ENCODE data around the gene RPL32.

The RPL32 gene

DNA sequence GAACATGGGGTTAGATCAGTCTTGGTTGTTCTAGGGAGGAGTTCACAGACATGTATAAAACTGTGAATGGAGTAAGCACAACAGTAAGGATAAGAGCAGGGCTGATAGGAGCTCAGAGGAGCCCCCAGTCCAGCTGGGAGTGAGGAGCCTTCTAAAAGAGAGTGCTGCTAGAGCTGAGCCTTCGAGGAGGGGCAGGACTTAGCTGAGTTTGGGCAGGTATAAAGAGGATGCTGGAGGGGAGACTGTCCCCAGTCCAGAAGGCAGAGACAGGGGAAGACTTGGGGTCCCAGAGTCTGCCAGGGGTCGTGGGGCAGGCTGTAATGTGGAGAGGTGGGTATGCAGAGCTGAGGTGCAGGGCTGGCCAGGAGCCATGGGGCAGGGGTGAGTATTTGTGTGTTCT lies 32.8 kb downstream of the RPL32 start:
- TF ChIP-seq, protein P1, sequence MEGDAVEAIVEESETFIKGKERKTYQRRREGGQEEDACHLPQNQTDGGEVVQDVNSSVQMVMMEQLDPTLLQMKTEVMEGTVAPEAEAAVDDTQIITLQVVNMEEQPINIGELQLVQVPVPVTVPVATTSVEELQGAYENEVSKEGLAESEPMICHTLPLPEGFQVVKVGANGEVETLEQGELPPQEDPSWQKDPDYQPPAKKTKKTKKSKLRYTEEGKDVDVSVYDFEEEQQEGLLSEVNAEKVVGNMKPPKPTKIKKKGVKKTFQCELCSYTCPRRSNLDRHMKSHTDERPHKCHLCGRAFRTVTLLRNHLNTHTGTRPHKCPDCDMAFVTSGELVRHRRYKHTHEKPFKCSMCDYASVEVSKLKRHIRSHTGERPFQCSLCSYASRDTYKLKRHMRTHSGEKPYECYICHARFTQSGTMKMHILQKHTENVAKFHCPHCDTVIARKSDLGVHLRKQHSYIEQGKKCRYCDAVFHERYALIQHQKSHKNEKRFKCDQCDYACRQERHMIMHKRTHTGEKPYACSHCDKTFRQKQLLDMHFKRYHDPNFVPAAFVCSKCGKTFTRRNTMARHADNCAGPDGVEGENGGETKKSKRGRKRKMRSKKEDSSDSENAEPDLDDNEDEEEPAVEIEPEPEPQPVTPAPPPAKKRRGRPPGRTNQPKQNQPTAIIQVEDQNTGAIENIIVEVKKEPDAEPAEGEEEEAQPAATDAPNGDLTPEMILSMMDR (IDR thresholded peaks at IDR 0.05; ENCODE audit: control extremely low read depth, extremely low read depth, low read depth, missing control alignments), result no peak
- ChIA-PET POLR2A (no interaction called here), CTCF (interaction anchor here (1.2 to 2.8 kb wide), 8 partner anchors 10 to 82 kb away, joined by 4 to 13 read pairs (median 8); partner anchors contain the start of gene CAND2)
- no peak for DNase-seq (ENCODE audit: extremely low spot score)

DNA sequence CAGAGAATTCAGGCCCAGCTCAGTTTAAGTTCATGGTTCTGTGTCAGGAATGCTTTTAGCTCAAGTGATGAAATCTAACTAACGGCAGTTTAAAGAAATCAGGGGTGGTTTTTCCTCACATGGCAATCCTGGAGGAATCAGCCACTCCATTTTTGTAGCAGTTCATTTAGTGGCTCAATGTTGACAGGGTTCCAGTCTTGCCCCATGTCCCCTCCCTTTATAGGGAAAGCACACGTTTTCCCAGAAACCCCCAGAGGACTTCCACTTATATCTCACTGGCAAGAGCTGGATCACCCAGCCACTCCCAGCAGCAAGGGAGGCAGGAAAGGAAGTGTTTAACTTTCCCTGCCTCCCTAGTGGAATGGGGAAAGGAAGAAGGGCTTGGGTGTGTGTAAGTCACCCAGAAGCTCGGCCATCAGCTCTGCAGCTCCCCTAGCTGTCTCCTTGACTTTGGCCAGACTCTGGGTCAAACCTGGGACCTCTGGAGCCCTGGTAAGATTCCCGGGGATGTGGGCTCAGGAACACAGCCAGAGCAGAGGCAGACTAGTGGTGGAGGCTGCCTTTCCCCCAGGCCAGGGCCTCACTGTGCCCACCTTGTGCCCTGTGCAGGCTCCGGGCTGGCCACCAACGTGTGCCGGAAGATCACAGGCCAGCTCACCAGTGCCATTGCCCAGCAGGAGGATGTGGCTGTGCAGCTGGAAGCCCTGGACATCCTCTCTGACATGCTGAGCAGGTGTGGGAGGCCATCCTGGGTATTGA lies 33.6 kb downstream of the RPL32 start:
- ChIA-PET CTCF (interaction anchor here (1.3 to 2.8 kb wide), 6 partner anchors 9 to 80 kb away, joined by 3 to 11 read pairs (median 6); no protein-coding TSS in a partner anchor), POLR2A (no interaction called here)
- no peak for DNase-seq (ENCODE audit: extremely low spot score)
- TF ChIP-seq, protein P1 (IDR thresholded peaks at IDR 0.05; ENCODE audit: control extremely low read depth, extremely low read depth, low read depth, missing control alignments), result no peak

DNA sequence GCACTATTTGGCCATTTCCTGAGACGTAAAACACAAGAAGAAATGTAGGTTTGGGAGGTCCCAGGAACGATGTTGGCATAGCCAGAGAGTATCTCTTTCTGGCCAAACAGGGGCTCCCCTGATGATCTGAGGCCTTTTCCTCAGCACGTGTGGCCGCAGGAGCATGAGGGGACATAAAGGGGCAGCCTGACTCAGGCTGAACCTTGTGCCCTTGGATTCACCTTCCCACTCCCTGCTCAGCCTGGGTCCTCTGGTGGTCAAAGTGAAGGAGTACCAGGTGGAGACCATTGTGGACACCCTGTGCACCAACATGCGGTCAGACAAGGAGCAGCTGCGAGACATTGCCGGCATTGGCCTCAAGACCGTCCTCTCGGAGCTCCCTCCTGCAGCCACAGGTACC lies 34.3 kb downstream of the RPL32 start:
- CTCF ChIA-PET, result interaction anchor here (1.3 to 2.7 kb wide), 4 partner anchors 8 to 35 kb away, joined by 3 to 11 read pairs (median 6); no protein-coding TSS in a partner anchor

DNA sequence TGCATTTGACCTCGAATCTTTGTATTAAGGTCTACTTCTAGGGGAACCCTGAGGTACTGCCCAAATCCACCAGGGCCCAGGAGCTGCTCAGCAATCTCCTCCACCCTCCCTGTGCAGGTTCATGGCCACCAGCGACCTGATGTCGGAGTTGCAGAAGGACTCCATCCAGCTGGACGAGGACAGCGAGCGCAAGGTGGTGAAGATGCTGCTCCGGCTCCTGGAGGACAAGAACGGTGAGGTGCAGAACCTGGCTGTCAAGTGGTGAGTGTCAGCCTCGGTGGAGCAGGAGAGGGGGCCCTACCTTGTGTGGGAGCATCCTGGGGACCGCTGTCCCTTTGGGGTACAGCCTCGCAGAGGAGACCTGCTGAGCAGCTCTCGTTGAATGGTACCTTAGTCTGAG lies 38.0 kb downstream of the RPL32 start:
- ChIA-PET CTCF (interaction anchor here (0.9 to 1.9 kb wide), 4 partner anchors 10 to 39 kb away, joined by 3 to 5 read pairs (median 4); no protein-coding TSS in a partner anchor), POLR2A (no interaction called here)
- TF ChIP-seq, protein P1 (IDR thresholded peaks at IDR 0.05; ENCODE audit: control extremely low read depth, extremely low read depth, low read depth, missing control alignments), result no peak
- DNase-seq (ENCODE audit: extremely low spot score), result no peak

More for the DNA sequence above, 34.3 kb downstream of the RPL32 start:
- TF ChIP-seq, protein P1 (IDR thresholded peaks at IDR 0.05; ENCODE audit: control extremely low read depth, extremely low read depth, low read depth, missing control alignments), result no peak
- DNase-seq (ENCODE audit: extremely low spot score), result no peak
- POLR2A ChIA-PET, result no interaction called here

DNA sequence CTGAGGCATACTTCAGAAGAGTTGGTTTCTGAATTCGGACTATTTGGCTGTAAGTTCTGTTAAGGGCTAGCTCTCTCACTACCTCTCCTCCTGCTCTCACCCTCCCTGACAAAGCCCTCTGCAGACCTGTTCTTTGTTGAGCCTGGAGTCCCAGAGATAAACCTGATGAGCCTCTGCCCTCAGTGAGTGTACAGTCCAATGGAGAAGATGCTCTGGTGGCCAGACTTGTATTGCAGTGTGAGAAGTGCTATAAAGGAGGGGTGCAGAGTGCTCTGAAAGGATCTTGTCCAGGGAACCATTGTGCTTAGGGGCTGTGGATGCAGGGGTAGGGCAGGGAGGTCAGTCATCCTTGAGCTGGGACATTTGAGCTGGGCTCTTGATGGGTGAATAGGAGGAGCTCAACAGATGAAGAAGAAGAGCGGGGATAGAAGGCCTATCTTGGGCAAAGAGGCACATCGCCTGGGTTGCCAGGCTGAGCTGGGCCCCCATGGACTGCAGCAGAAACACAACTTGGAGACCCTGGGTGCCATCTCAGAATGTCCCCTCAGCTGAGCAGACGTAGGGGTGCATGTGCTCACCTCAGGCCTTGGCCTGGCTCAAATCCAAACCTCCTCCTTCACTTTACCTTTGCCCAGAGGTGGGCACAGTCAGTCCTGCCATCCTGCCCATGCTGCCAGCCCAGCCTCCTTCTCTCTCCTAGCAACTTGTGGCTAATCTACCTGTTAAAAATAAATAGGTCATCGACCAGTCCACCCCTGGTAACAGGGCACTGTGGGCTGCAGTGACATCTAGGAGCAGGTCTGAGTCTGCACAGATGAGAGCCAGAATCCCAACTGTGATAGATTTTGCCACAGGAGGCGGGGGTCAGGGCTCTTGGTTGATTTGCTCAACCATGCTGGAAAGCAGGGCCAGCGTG lies 41.6 kb downstream of the RPL32 start:
- DNase-seq (ENCODE audit: extremely low spot score), result no peak
- POLR2A ChIA-PET, result interaction anchor here (0.5 to 1.1 kb wide), 2 partner anchors 10 to 151 kb away, joined by 3 read pairs; no protein-coding TSS in a partner anchor
- TF ChIP-seq, protein P1 (IDR thresholded peaks at IDR 0.05; ENCODE audit: control extremely low read depth, extremely low read depth, low read depth, missing control alignments), result no peak
- CTCF ChIA-PET, result interaction anchor here (0.8 to 5.0 kb wide), 10 partner anchors 8 to 92 kb away, joined by 3 to 36 read pairs (median 4); partner anchors contain the start of gene RPL32

DNA sequence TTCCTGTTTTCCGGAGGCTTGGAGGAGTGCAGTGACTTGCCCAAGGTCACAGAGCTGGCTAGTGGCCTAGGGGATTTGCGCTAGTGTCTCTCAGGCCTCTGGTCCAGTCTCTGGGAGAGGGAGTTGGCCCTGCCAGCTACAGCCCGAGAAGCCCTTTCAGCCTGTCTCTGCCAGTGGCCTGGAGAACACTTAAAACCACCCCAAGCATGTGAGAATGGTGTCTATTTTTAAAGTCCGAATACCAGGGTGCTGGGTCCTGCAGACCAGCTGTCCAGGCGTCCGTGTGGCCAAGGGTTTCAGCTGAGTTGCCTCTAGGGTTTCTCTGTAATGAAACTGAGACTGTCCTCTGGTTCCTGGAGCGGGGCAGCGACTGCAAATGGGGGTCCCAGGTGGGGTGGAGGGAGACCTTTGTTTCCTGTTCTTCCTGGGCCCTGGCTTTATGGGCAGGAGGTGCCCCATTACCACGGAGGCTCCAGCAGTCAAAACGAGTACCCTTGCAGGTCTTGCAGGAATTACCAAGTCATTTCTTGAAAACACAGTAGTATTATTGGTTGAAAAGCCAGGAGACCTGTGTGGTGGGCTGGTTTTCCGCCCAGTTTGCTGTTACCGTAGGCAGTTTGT lies 42.7 kb downstream of the RPL32 start:
- ChIA-PET CTCF (interaction anchor here (1.0 to 5.0 kb wide), 9 partner anchors 9 to 93 kb away, joined by 3 to 36 read pairs (median 5); partner anchors contain the start of gene RPL32), POLR2A (no interaction called here)
- DNase-seq (ENCODE audit: extremely low spot score), result no peak
- TF ChIP-seq, protein P1 (IDR thresholded peaks at IDR 0.05; ENCODE audit: control extremely low read depth, extremely low read depth, low read depth, missing control alignments), result no peak
